ENCODE results near the gene LMCD1. TPM values are rescaled to one million over a fixed set of nuclear protein-coding genes. Genes with fewer than 3 reads are reported as not detected.

Gene LMCD1
- total and polyA plus RNA-seq, 2 of the 4 experiments (the other 2 are of a cell fraction), result 50.0 to 53.8 TPM

DNA sequence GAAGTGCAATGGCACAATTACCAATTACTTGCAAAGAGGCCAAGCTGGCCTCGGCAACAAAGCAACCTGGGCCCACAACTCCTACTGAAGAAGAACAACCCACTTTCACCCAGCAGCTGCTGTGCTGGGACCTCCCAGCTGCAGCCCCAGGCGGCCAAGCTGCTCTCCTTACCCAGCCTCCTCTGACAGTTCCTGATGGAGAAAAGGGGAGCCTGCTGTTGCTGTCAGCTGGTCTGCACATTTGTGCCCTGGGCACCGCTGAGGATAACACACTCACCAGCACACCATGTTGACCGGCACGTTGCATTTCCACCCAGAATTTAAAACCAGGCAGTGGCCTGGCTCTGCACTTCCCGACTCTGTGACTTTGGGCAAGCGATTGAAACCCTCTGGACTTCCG is 109.3 kb downstream of the LMCD1 start:
- Histone ChIP-seq H3K9me3 (ENCODE audit: control insufficient read depth, insufficient read depth, low read length) (no peaks in the 10 kb centered on the region), H3K4me1 (ENCODE audit: control insufficient read depth, insufficient read depth, low read length) (peaks cover 7% of the 10 kb centered on the region), H3K27ac (ENCODE audit: insufficient read depth, low read length) (no peak overlapping the region), H4K20me1 (ENCODE audit: insufficient read depth, low read length) (no peaks in the 10 kb centered on the region; the same call in 1 of the 2 replicates), H2BK15ac (ENCODE audit: low read depth, low read length) (no peak overlapping the region), H2AK9ac (replicated peaks; ENCODE audit: low read depth, low read length, poor library complexity) (no peak overlapping the region), H3K4me2 (ENCODE audit: low read depth, low read length) (no peak overlapping the region), H2AFZ (replicated peaks; ENCODE audit: low read length, poor library complexity) (no peak overlapping the region), H3K9me1 (ENCODE audit: insufficient read depth, low read length) (no peaks in the 10 kb centered on the region; the same call in 1 of the 2 replicates), H3K14ac (replicated peaks; ENCODE audit: low read depth, low read length) (no peak overlapping the region), H2BK20ac (ENCODE audit: low read depth, low read length) (no peak overlapping the region), H4K5ac (ENCODE audit: low read depth, low read length) (no peak overlapping the region), H3K23ac (ENCODE audit: low read depth, low read length) (no peak overlapping the region), H4K91ac (ENCODE audit: insufficient read depth, low read depth, low read length) (no peak overlapping the region), H3K18ac (ENCODE audit: low read depth, low read length) (no peak overlapping the region), H3K27me3 (ENCODE audit: control insufficient read depth, insufficient read depth, low read length) (no peaks in the 10 kb centered on the region), H3K4ac (ENCODE audit: low read depth, low read length) (no peak overlapping the region), H3K79me1 (ENCODE audit: low read depth in 1 of 2, low read length in 2 of 2) (no peaks in the 10 kb centered on the region), H2BK120ac (ENCODE audit: low read depth, low read length) (no peak overlapping the region), H3K56ac (ENCODE audit: extremely low read depth, insufficient read depth, low read length) (no peak overlapping the region), H3K9ac (ENCODE audit: low read depth, low read length) (no peak overlapping the region), H3K36me3 (ENCODE audit: control insufficient read depth, insufficient read depth, low read length) (no peaks in the 10 kb centered on the region), H2BK5ac (ENCODE audit: low read depth, low read length, poor library complexity, severe bottlenecking) (no peak overlapping the region), H3K4me3 (ENCODE audit: insufficient read depth, low read depth, low read length) (no peak overlapping the region), H4K8ac (ENCODE audit: low read depth in 2 of 2, low read length in 2 of 2) (no peak overlapping the region), H2AK5ac (ENCODE audit: low read depth, low read length) (no peak overlapping the region)
- ATAC-seq (ENCODE audit: low read depth) (no peak), DNase-seq (no peak)
- CTCF ChIA-PET, result interaction anchor here (1.4 kb wide), 1 partner anchor 11 kb away, joined by 6 read pairs; no protein-coding TSS in a partner anchor
- TF ChIP-seq BHLHE40 (IDR thresholded peaks at IDR 0.05; ENCODE audit: low read depth, low read length) (no peak), MAFK (IDR thresholded peaks at IDR 0.05; ENCODE audit: low read depth, low read length) (no peak)
- no TSS peak for BruUV-seq (replicated peaks)
- POLR2A ChIA-PET (ENCODE audit: unreplicated experiment), result no interaction called here
- dilution Hi-C loops (cut with HindIII; ENCODE audit: low sequenced_read_pairs, unreplicated experiment) (no loop called here), in situ Hi-C loops (cut with MboI; ENCODE audit: low sequenced_read_pairs) (no loop called here), intact Hi-C loops (cut with micrococcal nuclease) (no loop called here)
- no CpG with 5 or more reads among the region's 8 CpGs for WGBS, 2 experiments (ENCODE audit: extremely low coverage in 2 of 2, insufficient read length in 1 of 2)

Data from IMR-90 (cell line).